Activated CD8-positive, alpha-beta memory T cell treated with anti-CD3 and anti-CD28 coated beads, Interleukin-2, amount 50 U/mL, for 1 hour (primary cell): Measurements from ENCODE around the gene VPS37D.
"Not testable (repeated sequence)": the region's sequence is repeated elsewhere in the genome, so short reads cannot be mapped to it uniquely, and the experiment has no call there.

Source experiments
- DNase-seq: peaks from one replicate; pipeline ENCODE4 v3.0.0-alpha.2; 2020; ENCODE audit errors: extremely low read depth

Gene VPS37D

GRCh38 chr7:73646785-73647724, 20.6 kb upstream of the VPS37D start:
- no peak for DNase-seq

- DNase-seq = no peak
Observed at GRCh38 chr7:73647725-73648592, 19.7 kb upstream of the VPS37D start.

GRCh38 chr7:73648593-73649332, 18.9 kb upstream of the VPS37D start:
- DNase-seq = no peak

- no peak for DNase-seq
Observed at GRCh38 chr7:73649576-73649975, 18.1 kb upstream of the VPS37D start.

- no peak for DNase-seq
Observed at GRCh38 chr7:73650524-73650923, 17.1 kb upstream of the VPS37D start.

GRCh38 chr7:73652541-73652949, 15.1 kb upstream of the VPS37D start:
- no peak for DNase-seq

GRCh38 chr7:73655309-73655708, 12.3 kb upstream of the VPS37D start:
- not testable (repeated sequence) for DNase-seq

GRCh38 chr7:73659983-73660382, 7.6 kb upstream of the VPS37D start:
- DNase-seq = no peak

- not testable (repeated sequence) for DNase-seq
Observed at GRCh38 chr7:73660594-73660993, 7.0 kb upstream of the VPS37D start.

- DNase-seq = no peak
Observed at GRCh38 chr7:73663033-73663432, 4.6 kb upstream of the VPS37D start.

- DNase-seq = no peak
Observed at GRCh38 chr7:73668103-73668885, 663 bp downstream of the VPS37D start.

GRCh38 chr7:73668886-73669230, 1.2 kb downstream of the VPS37D start:
- no peak for DNase-seq

- no peak for DNase-seq
Observed at GRCh38 chr7:73669288-73669701, 1.7 kb downstream of the VPS37D start.

- DNase-seq = no peak
Observed at GRCh38 chr7:73669858-73670385, 2.3 kb downstream of the VPS37D start.

- DNase-seq = no peak
Observed at GRCh38 chr7:73671322-73671661, 3.7 kb downstream of the VPS37D start.

- no peak for DNase-seq
Observed at GRCh38 chr7:73671857-73672445, 4.3 kb downstream of the VPS37D start.

GRCh38 chr7:73674468-73675124, 7.0 kb downstream of the VPS37D start:
- DNase-seq = no peak

- not testable (repeated sequence) for DNase-seq
Observed at GRCh38 chr7:73676062-73676461, 8.4 kb downstream of the VPS37D start.

- DNase-seq = no peak
Observed at GRCh38 chr7:73678862-73679261, 11.2 kb downstream of the VPS37D start.

GRCh38 chr7:73679709-73680108, 12.1 kb downstream of the VPS37D start:
- no peak for DNase-seq
